Uterus (tissue), 4 donors: ENCODE results near the gene OR5T3. TPM values are rescaled to one million over a fixed set of nuclear protein-coding genes. Genes with fewer than 3 reads are reported as not detected.
"Not testable (repeated sequence)": the region's sequence is repeated elsewhere in the genome, so short reads cannot be mapped to it uniquely, and the experiment has no call there.

Experiments used
- DNase-seq, 2 donors: peaks; one replicate each; pipeline ENCODE4 v3.0.0-alpha.2; 2019 to 2020
- H3K27ac ChIP-seq, 2 donors: fragments of 200-600 bp; sonication (generic); 1 replicate in 1 of 2; 2 replicates in 1 of 2; pipeline ENCODE4 v1.5.1; 2016 to 2018
- H3K27me3 ChIP-seq, 2 donors: fragments of 200-600 bp; sonication (generic); one replicate each; pipeline ENCODE4 v1.5.1; 2018 to 2019; ENCODE audit warnings: control low read depth in 1 of 2
- H3K36me3 ChIP-seq, 2 donors: fragments of 200-600 bp; sonication (generic); one replicate each; pipeline ENCODE4 v1.5.1; 2019; ENCODE audit warnings: control low read depth in 1 of 2
- H3K4me1 ChIP-seq, 2 donors: fragments of 200-600 bp; sonication (generic); one replicate each; pipeline ENCODE4 v1.5.1; 2018 to 2019; ENCODE audit warnings: control low read depth in 1 of 2
- H3K4me3 ChIP-seq, 2 donors: fragments of 200-600 bp; sonication (generic); 1 replicate in 1 of 2; 2 replicates in 1 of 2; pipeline ENCODE4 v1.5.1; 2018 to 2019; ENCODE audit warnings: mild to moderate bottlenecking in 1 of 2
- H3K9me3 ChIP-seq, 2 donors: fragments of 200-600 bp; sonication (generic); one replicate each; pipeline ENCODE4 v1.5.1; 2019; ENCODE audit warnings: control low read depth in 1 of 2
- CTCF ChIP-seq, 4 experiments: fragments of 200-600 bp in 2 of 4; fragments of 450-650 bp in 2 of 4; sonication (generic) in 2 of 4; IDR thresholded peaks; one replicate each; pipeline ENCODE4 v1.5.1; 2016 to 2019; ENCODE audit warnings: antibody characterized with exemption in 4 of 4, mild to moderate bottlenecking in 2 of 4, moderate library complexity in 1 of 4
- POLR2A ChIP-seq, 2 donors: fragments of 450-650 bp; IDR thresholded peaks; one replicate each; pipeline ENCODE4 v1.6.1; 2016; ENCODE audit warnings: antibody characterized with exemption in 2 of 2, mild to moderate bottlenecking in 1 of 2, moderate library complexity in 1 of 2
- intact Hi-C: fragments of 100-400 bp; cut with DNase I; formaldehyde crosslinking; loops from one replicate; pipeline ENCODE4 v1.15.1; 2023; ENCODE audit warnings: low total_unique reads
- total RNA-seq, 4 donors: library from RNA; depleted of rRNA in 3 of 4; stranded (reverse); fragments of >200 nt in 3 of 4; gene quantifications; one replicate each; pipeline versions ENCODE4 v1.1.0 to v1.2.4, GENCODE V29; 2014 to 2023
- donor health status: DM: yes; HTN: yes; CAD: no.

The OR5T3 gene
- not detected for total RNA-seq

GRCh38 chr11:56251954-56252353, at the start of gene OR5T3:
OR5T3 (plus strand) TSS chr11:56252254; CDS start chr11:56252254, 0 bp downstream.
- intact Hi-C loops = no loop called here
- Histone ChIP-seq H3K9me3 (no peaks in the 10 kb centered on the region), H3K27ac (no peak within 1 kb of the TSS), H3K27me3 (no peaks in the 10 kb centered on the region), H3K4me3 (no peak within 1 kb of the TSS), H3K36me3 (no peaks in the 10 kb centered on the region), H3K4me1 (no peaks in the 10 kb centered on the region)
- DNase-seq = no peak
- TF ChIP-seq POLR2A (IDR thresholded peaks at IDR 0.05) = no peak
- no peak for TF ChIP-seq CTCF (IDR thresholded peaks at IDR 0.05)

GRCh38 chr11:56207790-56208189, 44.3 kb upstream of the OR5T3 start:
- no peak for TF ChIP-seq CTCF (IDR thresholded peaks at IDR 0.05)
- no peak for TF ChIP-seq POLR2A (IDR thresholded peaks at IDR 0.05)
- intact Hi-C loops = no loop called here
- H3K27me3 ChIP-seq = no peaks in the 10 kb centered on the region

GRCh38 chr11:56214537-56214936, 37.5 kb upstream of the OR5T3 start:
- no peak for DNase-seq
- no peak overlapping the region for H3K27ac ChIP-seq
- H3K4me3 ChIP-seq = no peak overlapping the region
- no peaks in the 10 kb centered on the region for H3K9me3 ChIP-seq
- intact Hi-C loops = no loop called here
- H3K4me1 ChIP-seq = no peaks in the 10 kb centered on the region
- H3K27me3 ChIP-seq = no peaks in the 10 kb centered on the region
- no peaks in the 10 kb centered on the region for H3K36me3 ChIP-seq
- TF ChIP-seq CTCF (IDR thresholded peaks at IDR 0.05) = no peak
- TF ChIP-seq POLR2A (IDR thresholded peaks at IDR 0.05) = no peak

More at GRCh38 chr11:56207790-56208189, 44.3 kb upstream of the OR5T3 start:
- H3K4me1 ChIP-seq = no peaks in the 10 kb centered on the region
- no peaks in the 10 kb centered on the region for H3K36me3 ChIP-seq
- H3K9me3 ChIP-seq = no peaks in the 10 kb centered on the region
- DNase-seq = no peak
- H3K4me3 ChIP-seq = no peak overlapping the region
- H3K27ac ChIP-seq = no peak overlapping the region

- DNase-seq, H3K27me3 ChIP-seq, H3K9me3 ChIP-seq, intact Hi-C loops, H3K27ac ChIP-seq, H3K36me3 ChIP-seq, H3K4me3 ChIP-seq, H3K4me1 ChIP-seq: not testable (repeated sequence)
These were observed 32.3 kb upstream of the OR5T3 start for GRCh38 chr11:56219735-56220134.

GRCh38 chr11:56234155-56234554, 17.9 kb upstream of the OR5T3 start, which contains the start of gene OR5T2:
OR5T2 (minus strand) TSS chr11:56234255; CDS start chr11:56233062, 1,193 bp downstream.
- intact Hi-C loops = no loop called here
- TF ChIP-seq POLR2A (IDR thresholded peaks at IDR 0.05) (no peak), CTCF (IDR thresholded peaks at IDR 0.05) (no peak)

GRCh38 chr11:56271092-56271491, 19.0 kb downstream of the OR5T3 start:
- Histone ChIP-seq H3K27ac (no peak overlapping the region), H3K4me3 (no peak overlapping the region), H3K4me1 (no peaks in the 10 kb centered on the region), H3K9me3 (no peaks in the 10 kb centered on the region), H3K27me3 (no peaks in the 10 kb centered on the region), H3K36me3 (no peaks in the 10 kb centered on the region)
- intact Hi-C loops = no loop called here
- no peak for TF ChIP-seq POLR2A (IDR thresholded peaks at IDR 0.05)
- TF ChIP-seq CTCF (IDR thresholded peaks at IDR 0.05) = no peak
- no peak for DNase-seq

More at GRCh38 chr11:56234155-56234554, 17.9 kb upstream of the OR5T3 start, which contains the start of gene OR5T2:
- Histone ChIP-seq H3K4me1 (no peaks in the 10 kb centered on the region), H3K27ac (no peak within 1 kb of the TSS), H3K4me3 (no peak within 1 kb of the TSS), H3K36me3 (no peaks in the 10 kb centered on the region), H3K27me3 (no peaks in the 10 kb centered on the region), H3K9me3 (no peaks in the 10 kb centered on the region)
- DNase-seq = no peak
